ENCODE measurements around the gene ZFR.
"Not testable (repeated sequence)": the region's sequence is repeated elsewhere in the genome, so short reads cannot be mapped to it uniquely, and the experiment has no call there.

The ZFR gene

GRCh38 chr5:32322882-32323281 lies 121.7 kb downstream of the ZFR start:
- DNase-seq (ENCODE audit: low spot score): no peak

GRCh38 chr5:32321787-32322186 lies 122.8 kb downstream of the ZFR start:
- not testable (repeated sequence) for DNase-seq (ENCODE audit: low spot score)

GRCh38 chr5:32320576-32320975 lies 124.0 kb downstream of the ZFR start:
- DNase-seq (ENCODE audit: low spot score): no peak

- DNase-seq (ENCODE audit: low spot score): no peak
Observed at GRCh38 chr5:32319926-32320543, 124.5 kb downstream of the ZFR start.

GRCh38 chr5:32319392-32319791 lies 125.1 kb downstream of the ZFR start:
- DNase-seq (ENCODE audit: low spot score): no peak

GRCh38 chr5:32317041-32317440 lies 127.5 kb downstream of the ZFR start:
- no peak for DNase-seq (ENCODE audit: low spot score)

GRCh38 chr5:32315221-32316014 lies 129.1 kb downstream of the ZFR start:
- no peak for DNase-seq (ENCODE audit: low spot score)

- DNase-seq (ENCODE audit: low spot score): no peak
Observed at GRCh38 chr5:32314658-32315057, 129.9 kb downstream of the ZFR start.

- not testable (repeated sequence) for DNase-seq (ENCODE audit: low spot score)
Observed at GRCh38 chr5:32314152-32314488, 130.4 kb downstream of the ZFR start.

GRCh38 chr5:32312595-32313332 lies 131.8 kb downstream of the ZFR start, which contains the start of gene MTMR12:
Gene MTMR12, minus strand, starts transcription at chr5:32312939. Its CDS starts 101 bp downstream, at chr5:32312838.
- peak; percentile 99 for DNase-seq (ENCODE audit: low spot score)

- DNase-seq (ENCODE audit: low spot score): peak; percentile 71
Observed at GRCh38 chr5:32312197-32312594, 132.3 kb downstream of the ZFR start.

- no peak for DNase-seq (ENCODE audit: low spot score)
Observed at GRCh38 chr5:32311404-32312196, 132.9 kb downstream of the ZFR start.

- no peak for DNase-seq (ENCODE audit: low spot score)
Observed at GRCh38 chr5:32309761-32310160, 134.8 kb downstream of the ZFR start.

- DNase-seq (ENCODE audit: low spot score): no peak
Observed at GRCh38 chr5:32308946-32309345, 135.6 kb downstream of the ZFR start.

GRCh38 chr5:32307769-32308194 lies 136.8 kb downstream of the ZFR start:
- DNase-seq (ENCODE audit: low spot score): no peak

GRCh38 chr5:32304622-32305021 lies 139.9 kb downstream of the ZFR start:
- no peak for DNase-seq (ENCODE audit: low spot score)

Small RNA genes within 50 kb of the gene (small RNA-seq; reads per million reads assigned to genes)
- gene MIR579 (0 to 0.04 reads per million in 2 experiments), gene RNU6-378P (0 reads per million in 2 experiments)

Measured in SK-N-DZ (cell line).